Astrocyte of the spinal cord (primary cell): Measurements from ENCODE around the gene FSIP1.

Experiments
- DNase-seq: peaks from one replicate; pipeline ENCODE4 v3.0.0; 2011; ENCODE audit warnings: low read depth, low spot score
- H3K4me3 ChIP-seq: 2 replicates; pipeline ENCODE4 v1.5.1; 2011; ENCODE audit warnings: low read depth, mild to moderate bottlenecking, low read length, moderate library complexity
- CTCF ChIP-seq: IDR thresholded peaks from 2 replicates; pipeline ENCODE4 v1.5.1; 2012; ENCODE audit warnings: low read depth, mild to moderate bottlenecking, low read length, inconsistent platforms
- in situ Hi-C: cut with HindIII; loops from 2 replicates; pipeline ENCODE4 v1.10.0; 2017; ENCODE audit warnings: low sequenced_read_pairs

Gene FSIP1

GRCh38 chr15:39794954-39795353, 12.3 kb upstream of the FSIP1 start:
- DNase-seq = no peak
- in situ Hi-C loops = no loop called here
- no peak overlapping the region for H3K4me3 ChIP-seq
- TF ChIP-seq CTCF = no peak

- no peak overlapping the region for H3K4me3 ChIP-seq
- DNase-seq = no peak
- in situ Hi-C loops = no loop called here
- TF ChIP-seq CTCF = no peak
Measured at GRCh38 chr15:39793923-39794322, 11.3 kb upstream of the FSIP1 start.

- DNase-seq = no peak
- no peak for TF ChIP-seq CTCF
- no peak overlapping the region for H3K4me3 ChIP-seq
- in situ Hi-C loops = no loop called here
Measured at GRCh38 chr15:39792844-39793335, 10.2 kb upstream of the FSIP1 start.

- H3K4me3 ChIP-seq = no peak overlapping the region
- in situ Hi-C loops = no loop called here
- DNase-seq = no peak
- TF ChIP-seq CTCF = no peak
Measured at GRCh38 chr15:39792025-39792843, 9.6 kb upstream of the FSIP1 start.

- H3K4me3 ChIP-seq = no peak overlapping the region
- in situ Hi-C loops = no loop called here
- DNase-seq = no peak
- no peak for TF ChIP-seq CTCF
Measured at GRCh38 chr15:39789736-39790135, 7.1 kb upstream of the FSIP1 start.

GRCh38 chr15:39788800-39789565, 6.3 kb upstream of the FSIP1 start:
- DNase-seq = no peak
- in situ Hi-C loops = no loop called here
- no peak overlapping the region for H3K4me3 ChIP-seq
- no peak for TF ChIP-seq CTCF
